HG03280 (cell line): ENCODE data around the gene STIP1.
A peak's percentile ranks its signal among the peaks of the same experiment; 100 is the strongest.

Experiments used
- ATAC-seq: cut with Tn5 transposase; IDR thresholded peaks from one replicate; pipeline ENCODE4 v1.9.1; 2021; ENCODE audit warnings: mild to moderate bottlenecking, moderate library complexity; ENCODE audit not compliant: unreplicated experiment

The STIP1 gene

DNA sequence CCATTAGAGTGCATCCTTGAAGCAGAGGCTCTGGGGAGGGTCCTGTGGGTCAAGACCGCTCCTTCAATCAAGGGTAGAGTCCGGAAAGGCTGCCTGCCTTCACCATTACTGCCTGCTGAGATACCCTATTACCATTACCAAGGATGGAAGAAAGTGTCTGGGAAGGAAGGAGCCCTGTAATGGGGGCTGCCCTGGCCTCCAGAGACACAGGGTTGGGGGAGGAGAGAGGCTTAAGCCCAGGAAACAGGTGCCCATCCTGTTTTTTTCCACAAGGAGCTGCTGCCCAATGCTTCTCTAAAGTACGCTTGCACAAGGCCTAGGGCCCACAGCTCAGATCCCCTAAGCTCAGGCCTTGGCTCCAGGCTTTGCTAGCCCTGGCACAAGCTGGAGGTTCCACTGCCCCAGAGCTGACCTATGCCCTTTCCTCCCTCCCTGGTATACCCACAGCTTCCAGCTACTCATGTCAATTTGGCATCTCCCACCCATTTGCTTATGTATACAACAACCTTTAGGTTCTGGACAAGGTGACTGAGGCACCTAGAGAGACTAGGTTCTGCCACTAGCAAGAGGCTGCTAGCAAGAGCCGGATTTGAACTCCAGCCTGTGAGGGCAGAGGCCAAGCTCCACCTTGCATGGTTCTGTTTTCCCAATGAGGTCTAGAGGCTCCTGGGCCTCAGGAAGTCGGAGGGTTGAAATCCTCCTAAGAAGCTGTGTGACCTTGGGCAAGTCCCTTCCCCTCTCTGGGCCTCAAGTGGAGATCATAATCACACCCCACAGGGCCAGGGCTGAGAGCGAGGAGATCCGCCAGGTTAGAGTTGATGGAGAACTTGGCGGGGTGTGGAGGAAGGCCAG lies 63.8 kb downstream of the STIP1 start:
- ATAC-seq = no peak

DNA sequence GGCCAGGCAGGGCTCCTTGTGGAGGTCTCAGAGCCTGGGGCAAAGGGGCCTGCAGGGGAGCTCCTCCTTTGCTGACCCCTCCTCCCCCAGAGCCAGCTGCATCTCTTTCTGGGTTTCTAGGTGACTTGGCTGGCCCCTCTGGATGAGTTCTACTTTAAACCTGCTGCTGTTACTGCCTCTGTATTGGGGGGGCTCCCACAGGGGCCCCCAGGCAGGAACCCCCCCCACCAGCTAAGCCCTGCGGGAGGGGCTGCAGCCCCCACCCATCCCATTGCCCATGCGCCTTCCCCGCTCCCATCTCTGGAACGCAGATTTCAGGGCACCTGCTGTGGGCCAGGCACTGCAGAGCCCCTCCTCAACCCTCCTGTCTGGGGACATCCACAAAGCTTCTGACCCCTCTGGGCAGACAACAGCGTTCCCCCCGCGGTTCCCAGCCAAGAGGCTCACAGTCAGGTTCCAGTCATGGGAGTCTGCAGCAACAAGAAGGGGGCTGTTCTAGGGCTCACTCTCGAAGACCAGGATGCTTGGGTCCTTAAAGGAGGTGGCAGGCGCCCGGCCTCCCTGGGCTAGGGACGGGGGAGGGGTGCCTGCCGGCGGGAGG lies 64.5 kb downstream of the STIP1 start:
- no peak for ATAC-seq

DNA sequence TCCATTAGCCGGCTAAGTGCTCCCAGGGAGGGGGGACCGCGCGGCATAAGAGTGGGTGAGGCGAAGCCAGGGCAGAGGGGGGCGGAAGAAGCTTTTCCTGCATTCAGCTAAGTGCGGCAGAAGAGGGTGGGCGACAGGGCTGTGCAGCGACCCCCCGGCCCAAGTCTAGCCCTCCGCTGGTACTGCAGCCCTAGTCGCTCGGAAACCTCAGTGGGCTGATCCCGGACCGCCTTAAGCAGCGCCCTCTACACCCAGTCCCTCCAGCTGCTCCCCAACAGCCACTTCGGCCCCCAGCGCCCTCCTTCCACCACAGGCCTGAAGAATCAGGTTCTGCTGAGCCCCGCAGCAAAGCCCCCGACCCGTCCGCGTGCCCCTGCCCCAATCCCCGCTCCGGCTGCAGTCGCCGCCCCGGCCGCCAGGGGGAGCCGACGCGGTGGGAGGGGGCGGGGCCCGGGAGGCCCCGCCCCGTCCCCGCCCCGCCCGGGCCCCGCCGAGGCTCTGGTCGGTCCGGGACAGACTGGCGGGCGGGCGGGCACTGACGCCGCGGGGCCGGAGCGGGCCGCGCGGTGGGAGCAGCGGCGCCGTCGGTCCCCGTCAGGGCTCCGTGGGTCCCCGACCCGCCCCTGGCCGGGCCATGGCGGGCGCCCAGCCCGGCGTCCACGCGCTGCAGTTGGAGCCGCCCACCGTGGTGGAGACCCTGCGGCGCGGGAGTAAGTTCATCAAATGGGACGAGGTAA lies 65.2 kb downstream of the STIP1 start, which contains the start of gene PLCB3:
Gene PLCB3 (plus strand): TSS at position 515 of the 737 bp plus-strand sequence. CDS start 120 bp downstream, at position 635.
- ATAC-seq = peak; percentile 41

DNA sequence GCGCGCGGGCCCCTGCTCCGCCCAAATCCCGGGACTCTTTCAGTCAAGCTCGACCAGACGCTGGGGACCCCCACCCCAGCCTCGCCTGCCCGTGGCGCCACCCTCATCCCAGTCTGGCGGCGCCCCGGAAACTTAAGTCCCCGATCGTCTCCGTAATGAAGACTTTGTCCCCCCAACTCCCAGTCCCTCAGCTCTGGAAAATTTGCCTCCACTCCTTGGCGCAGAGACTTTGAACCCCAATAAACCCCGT lies 65.7 kb downstream of the STIP1 start:
- ATAC-seq = no peak

DNA sequence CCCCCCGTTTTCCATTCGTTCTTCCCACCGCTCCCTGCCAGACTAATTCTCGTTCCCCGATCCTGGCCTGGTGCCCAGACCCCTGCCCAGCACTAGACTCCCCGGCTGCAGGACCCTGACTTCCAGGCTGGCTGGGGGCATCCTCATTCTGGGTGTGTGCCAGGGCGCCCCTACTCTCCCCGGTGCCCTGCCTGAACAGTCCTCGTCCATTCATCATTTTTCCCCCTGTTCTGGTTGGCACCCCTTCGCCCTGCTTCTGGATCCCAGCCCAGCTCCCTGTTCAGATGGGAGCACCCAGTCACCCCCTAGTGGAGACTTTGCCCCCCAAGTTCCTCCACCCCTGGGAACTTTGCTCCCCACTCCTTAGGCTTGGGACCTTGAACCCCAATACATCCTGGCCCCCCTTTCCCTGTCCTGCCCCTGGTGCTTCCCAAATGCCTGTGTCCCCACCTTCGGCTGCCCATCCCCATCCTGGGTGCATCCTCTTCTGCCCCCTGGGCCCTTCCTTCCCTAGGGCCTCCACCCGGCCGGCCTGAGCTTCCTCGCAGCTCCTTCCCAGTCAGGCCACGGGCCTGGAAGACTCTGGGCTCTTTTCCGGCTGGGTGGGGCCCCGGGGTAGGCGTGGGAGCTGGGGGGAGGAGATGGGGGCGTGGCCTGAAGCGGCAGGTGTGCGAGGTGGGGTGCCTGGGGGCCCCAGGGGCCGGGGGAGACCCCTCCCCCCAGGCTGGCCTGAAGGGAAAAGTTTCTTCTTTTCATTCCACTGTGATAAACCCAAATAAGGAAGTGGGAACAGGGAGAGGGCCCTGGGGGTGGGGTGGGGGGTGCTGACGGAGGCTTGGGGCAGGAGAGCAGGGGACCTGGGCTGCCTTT lies 66.3 kb downstream of the STIP1 start:
- no peak for ATAC-seq

DNA sequence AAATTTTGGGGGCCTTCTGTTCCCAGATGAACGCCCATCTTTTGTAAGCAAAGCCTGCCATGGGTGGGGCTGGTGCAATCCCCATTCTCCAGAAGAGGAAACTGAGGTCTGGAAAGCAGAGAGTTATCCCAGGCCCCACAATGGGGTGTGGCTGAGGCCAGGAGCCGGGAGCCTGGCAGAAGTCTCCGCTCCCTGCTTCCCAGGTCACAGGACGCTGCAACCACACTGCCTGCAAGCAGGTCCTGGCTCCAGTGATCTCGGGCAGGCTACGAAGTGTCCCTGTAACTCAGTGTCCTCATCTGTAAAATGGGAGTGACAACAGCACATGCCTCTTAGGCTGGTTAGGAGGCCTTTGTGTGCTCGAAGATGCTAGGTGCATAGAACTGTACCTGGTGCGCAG lies 67.1 kb downstream of the STIP1 start:
- ATAC-seq = no peak

DNA sequence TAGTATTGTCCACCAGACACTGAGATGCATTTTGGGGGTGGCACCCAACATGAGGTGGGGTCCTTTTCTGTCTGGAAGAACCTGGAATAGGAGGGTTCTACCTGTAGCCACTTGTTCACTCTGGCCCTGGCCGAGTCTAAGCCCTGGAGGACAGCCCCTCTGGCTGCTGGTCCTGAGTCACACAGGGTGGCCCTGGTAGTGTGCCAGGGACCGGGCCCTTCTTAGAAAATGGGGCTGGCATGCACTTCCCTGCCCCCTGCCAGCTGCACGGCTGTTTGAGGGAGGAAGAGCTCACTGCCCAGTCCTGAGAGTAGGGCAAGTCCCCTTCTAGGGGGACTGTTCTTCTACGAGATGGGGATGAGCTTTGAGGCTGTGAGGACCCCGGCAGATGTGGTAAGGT lies 67.5 kb downstream of the STIP1 start:
- ATAC-seq = no peak
